ENCODE results near the gene KCNIP4. TPM values are rescaled to one million over a fixed set of nuclear protein-coding genes. Genes with fewer than 3 reads are reported as not detected.

Gene KCNIP4
- total RNA-seq, 1 donor from 2014 or later, result not detected

GRCh38 chr4:21901281-21901680 lies 47.3 kb downstream of the KCNIP4 start:
- intact Hi-C loops (cut with micrococcal nuclease), result no loop called here

- intact Hi-C loops (cut with micrococcal nuclease), result no loop called here
Measured at GRCh38 chr4:21900211-21900610, 48.4 kb downstream of the KCNIP4 start.

GRCh38 chr4:21898101-21898500 lies 50.5 kb downstream of the KCNIP4 start:
- intact Hi-C loops (cut with micrococcal nuclease), result no loop called here

- intact Hi-C loops (cut with micrococcal nuclease), result no loop called here
Measured at GRCh38 chr4:21896767-21897166, 51.8 kb downstream of the KCNIP4 start.

- intact Hi-C loops (cut with micrococcal nuclease), result no loop called here
Measured at GRCh38 chr4:21893136-21893535, 55.4 kb downstream of the KCNIP4 start.

GRCh38 chr4:21890231-21890630 lies 58.3 kb downstream of the KCNIP4 start:
- intact Hi-C loops (cut with micrococcal nuclease), result no loop called here

GRCh38 chr4:21888195-21888976 lies 60.2 kb downstream of the KCNIP4 start:
- intact Hi-C loops (cut with micrococcal nuclease), result no loop called here

- intact Hi-C loops (cut with micrococcal nuclease), result no loop called here
Measured at GRCh38 chr4:21887481-21887880, 61.1 kb downstream of the KCNIP4 start.

GRCh38 chr4:21885770-21886169 lies 62.8 kb downstream of the KCNIP4 start:
- intact Hi-C loops (cut with micrococcal nuclease), result no loop called here

- intact Hi-C loops (cut with micrococcal nuclease), result no loop called here
Measured at GRCh38 chr4:21885241-21885640, 63.3 kb downstream of the KCNIP4 start.

- intact Hi-C loops (cut with micrococcal nuclease), result no loop called here
Measured at GRCh38 chr4:21884615-21885014, 64.0 kb downstream of the KCNIP4 start.

GRCh38 chr4:21882051-21882839 lies 66.3 kb downstream of the KCNIP4 start:
- intact Hi-C loops (cut with micrococcal nuclease), result no loop called here

GRCh38 chr4:21879187-21879586 lies 69.4 kb downstream of the KCNIP4 start:
- intact Hi-C loops (cut with micrococcal nuclease), result no loop called here

GRCh38 chr4:21876711-21877110 lies 71.9 kb downstream of the KCNIP4 start:
- intact Hi-C loops (cut with micrococcal nuclease), result no loop called here

GRCh38 chr4:21873145-21873544 lies 75.4 kb downstream of the KCNIP4 start:
- intact Hi-C loops (cut with micrococcal nuclease), result no loop called here

GRCh38 chr4:21872101-21872500 lies 76.5 kb downstream of the KCNIP4 start:
- intact Hi-C loops (cut with micrococcal nuclease), result no loop called here

GRCh38 chr4:21869978-21870745 lies 78.4 kb downstream of the KCNIP4 start:
- intact Hi-C loops (cut with micrococcal nuclease), result no loop called here

GRCh38 chr4:21864686-21865085 lies 83.9 kb downstream of the KCNIP4 start:
- intact Hi-C loops (cut with micrococcal nuclease), result no loop called here

GRCh38 chr4:21862917-21863316 lies 85.7 kb downstream of the KCNIP4 start:
- intact Hi-C loops (cut with micrococcal nuclease), result no loop called here

GRCh38 chr4:21858971-21859370 lies 89.6 kb downstream of the KCNIP4 start:
- intact Hi-C loops (cut with micrococcal nuclease), result no loop called here

- intact Hi-C loops (cut with micrococcal nuclease), result no loop called here
Measured at GRCh38 chr4:21856754-21857153, 91.8 kb downstream of the KCNIP4 start.

GRCh38 chr4:21856301-21856700 lies 92.3 kb downstream of the KCNIP4 start:
- intact Hi-C loops (cut with micrococcal nuclease), result no loop called here
